GM18499 (cell line): Measurements from ENCODE around the gene TGFBRAP1.
"Not testable (repeated sequence)": the region's sequence is repeated elsewhere in the genome, so short reads cannot be mapped to it uniquely, and the experiment has no call there.

ENCODE experiments used
- ATAC-seq: cut with Tn5 transposase; IDR thresholded peaks from one replicate; pipeline ENCODE4 v1.9.1; 2021; ENCODE audit warnings: moderate number of reproducible peaks; ENCODE audit not compliant: insufficient read depth, unreplicated experiment

TGFBRAP1 gene

GRCh38 chr2:105361102-105361889, 31.8 kb upstream of the TGFBRAP1 start:
- ATAC-seq = no peak

- ATAC-seq = no peak
These were observed 29.1 kb upstream of the TGFBRAP1 start for GRCh38 chr2:105358593-105358992.

- no peak for ATAC-seq
These were observed 27.6 kb upstream of the TGFBRAP1 start for GRCh38 chr2:105357122-105357521.

- ATAC-seq = no peak
These were observed 15.3 kb upstream of the TGFBRAP1 start for GRCh38 chr2:105344704-105345345.

GRCh38 chr2:105339414-105339813, 9.9 kb upstream of the TGFBRAP1 start:
- no peak for ATAC-seq

GRCh38 chr2:105338020-105338385, 8.5 kb upstream of the TGFBRAP1 start:
- ATAC-seq = no peak

GRCh38 chr2:105337122-105338019, 7.8 kb upstream of the TGFBRAP1 start, which contains the start of gene C2orf49:
Gene C2orf49 (plus strand): TSS chr2:105337540. CDS start chr2:105337588, 48 bp downstream.
- ATAC-seq = peak; percentile 87

GRCh38 chr2:105336786-105337121, 7.2 kb upstream of the TGFBRAP1 start:
- ATAC-seq = no peak

- ATAC-seq = no peak
These were observed 5.9 kb upstream of the TGFBRAP1 start for GRCh38 chr2:105335469-105335868.

GRCh38 chr2:105334211-105334610, 4.7 kb upstream of the TGFBRAP1 start:
- no peak for ATAC-seq

GRCh38 chr2:105330681-105331375, 1.3 kb upstream of the TGFBRAP1 start:
- ATAC-seq = no peak

GRCh38 chr2:105329197-105329554, 359 bp downstream of the TGFBRAP1 start:
- ATAC-seq = no peak

- no peak for ATAC-seq
These were observed 996 bp downstream of the TGFBRAP1 start for GRCh38 chr2:105328281-105329196.

GRCh38 chr2:105327690-105328089, 1.8 kb downstream of the TGFBRAP1 start:
- ATAC-seq = no peak

GRCh38 chr2:105327271-105327670, 2.3 kb downstream of the TGFBRAP1 start:
- ATAC-seq = not testable (repeated sequence)

GRCh38 chr2:105325389-105325963, 4.1 kb downstream of the TGFBRAP1 start:
- no peak for ATAC-seq

GRCh38 chr2:105324732-105325131, 4.8 kb downstream of the TGFBRAP1 start:
- no peak for ATAC-seq

- no peak for ATAC-seq
These were observed 5.4 kb downstream of the TGFBRAP1 start for GRCh38 chr2:105324101-105324500.

GRCh38 chr2:105323111-105323510, 6.4 kb downstream of the TGFBRAP1 start:
- no peak for ATAC-seq
